HG02852 (cell line): ENCODE measurements around the gene NLGN4Y.

Experiments
- ATAC-seq: cut with Tn5 transposase; IDR thresholded peaks from one replicate; pipeline ENCODE4 v1.9.1; 2021; ENCODE audit warnings: mild to moderate bottlenecking, moderate library complexity; ENCODE audit not compliant: unreplicated experiment

NLGN4Y gene

DNA sequence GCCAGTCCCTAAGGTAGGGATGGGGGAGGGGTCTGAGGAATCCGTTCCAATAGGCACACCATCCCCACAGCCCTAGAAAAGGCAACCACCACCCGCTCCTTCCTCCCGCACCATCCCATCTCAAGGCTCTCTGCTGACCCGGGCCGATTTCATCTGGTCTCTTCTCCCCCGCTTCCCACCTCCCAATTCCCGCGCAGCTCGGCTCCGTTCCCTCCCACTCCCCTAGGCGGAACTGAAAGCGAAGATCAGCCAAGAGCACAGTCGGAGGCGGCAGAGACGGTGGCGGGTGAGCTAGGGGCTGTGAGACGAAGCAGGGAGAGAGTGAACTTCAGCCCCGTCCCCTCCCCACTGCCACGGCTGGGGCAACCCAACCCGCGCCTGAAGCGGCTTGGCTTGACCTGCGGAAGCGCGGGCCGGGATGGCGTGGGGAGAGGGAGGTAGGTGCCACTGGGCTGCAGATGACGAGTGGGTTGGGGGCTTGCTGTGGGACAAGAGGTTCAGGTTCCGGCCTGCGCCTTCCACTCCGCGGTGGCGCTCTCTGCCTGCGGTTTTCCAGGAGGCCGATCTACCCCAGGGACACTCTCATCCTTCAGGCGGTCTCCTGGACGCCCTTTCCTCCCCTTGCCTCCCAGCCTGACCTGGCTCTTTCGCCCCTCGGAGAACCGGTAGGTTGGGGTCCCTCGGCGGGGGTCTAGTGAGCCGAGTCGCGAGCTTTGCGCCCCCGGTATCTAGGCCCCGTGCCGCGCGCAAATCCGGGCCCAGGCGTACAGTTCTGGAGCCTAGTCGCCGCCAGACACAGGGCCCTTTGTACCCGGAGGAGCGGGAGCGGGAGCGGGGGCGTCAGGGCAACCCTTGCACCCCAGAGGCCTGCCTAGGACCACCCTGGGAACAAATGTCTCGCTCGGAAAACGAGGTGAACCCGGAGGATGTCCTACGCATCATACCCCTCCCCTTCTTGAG lies at the start of gene NLGN4Y:
Gene NLGN4Y, plus strand, starts transcription at position 258 of the 960 bp plus-strand sequence. CDS start 97,591 bp downstream, outside the sequence.
- no peak for ATAC-seq

GRCh38 chrY:14485935-14486334 lies 38.4 kb upstream of the NLGN4Y start:
- ATAC-seq = no peak

DNA sequence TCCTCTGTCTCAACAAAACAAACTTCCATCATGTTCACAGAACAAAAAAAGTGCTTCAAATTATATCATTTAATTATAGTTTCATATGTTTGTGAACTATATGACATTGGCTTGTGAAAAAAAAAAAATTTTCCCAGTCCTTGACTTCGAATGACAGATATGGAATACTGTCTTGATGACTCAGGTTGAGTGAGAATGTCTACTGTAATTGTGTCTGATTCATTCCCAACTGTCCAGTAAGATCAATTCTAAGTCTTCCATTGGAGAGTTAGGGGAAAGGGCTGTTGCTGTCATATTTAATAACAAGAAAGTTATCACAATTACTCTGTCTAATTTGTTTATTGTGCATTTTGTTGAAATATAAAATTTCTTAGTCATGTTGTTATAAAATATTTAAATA lies 34.1 kb upstream of the NLGN4Y start:
- ATAC-seq = no peak

DNA sequence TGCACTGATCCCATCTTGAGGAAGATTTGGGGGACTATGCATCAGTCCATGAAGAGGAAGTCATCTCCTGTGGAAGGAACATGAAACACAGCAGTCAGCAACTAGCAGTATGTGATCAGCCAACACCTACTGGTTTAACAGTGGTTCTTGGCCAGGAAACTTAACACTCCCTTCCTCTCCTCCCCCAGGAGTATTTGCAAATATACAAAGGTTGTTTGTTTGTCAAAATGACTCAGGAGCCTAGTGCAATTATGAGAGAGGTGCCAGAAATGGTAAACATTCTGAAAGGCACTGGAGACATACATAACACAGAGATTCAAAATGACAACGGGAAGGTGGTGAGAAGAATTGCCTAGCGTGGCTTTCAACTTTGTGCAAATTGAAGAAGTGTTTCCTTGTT lies 26.3 kb upstream of the NLGN4Y start:
- ATAC-seq = no peak

DNA sequence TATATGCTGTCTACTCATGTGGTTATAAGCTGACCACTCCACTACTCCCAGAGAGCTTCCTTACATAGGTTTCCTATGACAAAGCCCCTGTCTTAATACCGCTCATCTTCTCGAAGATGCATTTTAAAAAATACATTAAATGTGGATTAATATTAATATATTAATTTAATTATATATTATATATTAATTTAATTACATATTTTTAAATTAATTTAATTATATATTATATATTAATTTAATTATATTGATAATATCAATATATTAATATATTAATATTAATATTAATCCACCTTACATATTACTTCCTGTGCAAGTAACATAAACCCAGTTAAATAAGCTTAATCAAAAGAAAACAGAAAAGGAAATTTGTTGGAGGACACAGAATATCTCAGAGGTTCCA lies 19.7 kb upstream of the NLGN4Y start:
- no peak for ATAC-seq

- no peak for ATAC-seq
Measured at GRCh38 chrY:14522379-14522950, 1.9 kb upstream of the NLGN4Y start.

- no peak for ATAC-seq
Measured at GRCh38 chrY:14523491-14524271, 648 bp upstream of the NLGN4Y start.

DNA sequence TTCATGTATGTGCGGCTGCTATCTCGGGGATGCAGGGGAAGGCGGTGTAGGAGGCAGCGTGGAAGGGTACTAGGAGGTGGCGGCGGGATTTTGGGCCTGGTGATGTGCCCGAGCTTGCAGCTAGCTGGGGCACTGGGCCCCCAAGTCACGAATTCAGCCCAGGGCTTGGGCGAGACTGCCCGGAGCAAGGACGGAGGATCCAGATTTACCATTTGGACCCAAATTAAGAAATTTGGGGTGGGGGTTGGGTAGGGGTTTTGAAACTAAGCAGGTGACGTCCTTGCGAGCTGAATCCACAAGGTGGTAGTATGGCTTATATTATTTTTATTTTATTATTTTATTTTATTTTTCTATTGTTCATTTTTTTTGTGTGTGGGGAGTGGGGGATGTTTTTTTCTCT lies 986 bp downstream of the NLGN4Y start:
- ATAC-seq = no peak

DNA sequence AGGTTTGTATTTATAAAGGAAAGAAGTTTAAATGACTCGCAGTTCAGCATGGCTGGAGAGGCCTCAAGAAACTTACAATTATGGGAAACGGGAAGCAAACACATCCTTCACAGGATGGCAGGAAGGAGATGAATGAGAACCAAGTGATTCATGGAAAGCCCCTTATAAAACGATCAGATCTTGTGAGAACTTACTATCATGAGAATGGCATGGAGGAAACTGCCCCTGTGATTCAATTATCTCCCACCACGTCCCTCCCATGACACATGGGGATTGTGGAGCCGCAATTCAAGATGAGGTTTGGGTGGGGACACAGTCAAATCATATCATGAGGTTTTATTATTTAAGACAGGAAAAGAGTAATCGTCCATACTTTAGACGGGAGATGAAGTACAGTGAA lies 4.0 kb downstream of the NLGN4Y start:
- no peak for ATAC-seq

- ATAC-seq = no peak
Measured at GRCh38 chrY:14536703-14537102, 12.4 kb downstream of the NLGN4Y start.

DNA sequence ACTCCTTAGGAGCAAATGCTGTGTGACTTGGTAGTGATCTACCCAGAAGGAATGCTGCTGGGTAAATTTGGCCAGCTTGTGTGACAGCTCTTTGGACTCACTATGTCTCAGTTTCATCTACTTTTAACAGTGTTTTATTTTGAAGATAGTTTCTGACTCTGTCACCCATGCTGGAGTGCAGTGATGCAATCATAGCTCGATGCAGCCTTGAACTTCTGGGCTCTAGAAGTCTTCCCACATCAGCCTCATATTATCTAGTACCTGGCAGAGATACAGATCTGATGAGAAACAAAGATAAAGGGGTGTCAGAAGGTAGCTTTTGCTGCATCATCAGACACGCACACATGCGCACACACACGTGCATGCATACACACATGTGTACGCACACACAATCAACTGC lies 19.2 kb downstream of the NLGN4Y start:
- no peak for ATAC-seq

DNA sequence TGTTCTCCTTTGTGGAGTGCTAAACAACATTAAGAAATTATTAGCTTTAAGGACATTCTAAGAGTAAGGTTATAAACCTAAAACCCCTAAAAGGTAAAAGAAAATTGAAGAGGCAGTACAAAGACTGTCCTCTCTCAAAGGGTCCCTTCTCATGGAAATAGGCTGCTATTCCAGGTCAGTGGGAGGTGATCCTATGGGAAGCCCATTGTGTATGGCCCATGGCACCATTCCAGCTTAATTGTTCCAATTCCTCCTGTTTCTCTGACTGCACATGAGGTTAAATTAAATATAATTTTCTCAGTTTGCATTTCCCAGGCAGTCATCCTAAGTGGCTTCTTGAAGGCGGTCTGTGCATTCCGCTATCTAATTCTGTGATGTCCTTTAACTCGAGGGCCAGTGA lies 57.0 kb downstream of the NLGN4Y start:
- no peak for ATAC-seq

DNA sequence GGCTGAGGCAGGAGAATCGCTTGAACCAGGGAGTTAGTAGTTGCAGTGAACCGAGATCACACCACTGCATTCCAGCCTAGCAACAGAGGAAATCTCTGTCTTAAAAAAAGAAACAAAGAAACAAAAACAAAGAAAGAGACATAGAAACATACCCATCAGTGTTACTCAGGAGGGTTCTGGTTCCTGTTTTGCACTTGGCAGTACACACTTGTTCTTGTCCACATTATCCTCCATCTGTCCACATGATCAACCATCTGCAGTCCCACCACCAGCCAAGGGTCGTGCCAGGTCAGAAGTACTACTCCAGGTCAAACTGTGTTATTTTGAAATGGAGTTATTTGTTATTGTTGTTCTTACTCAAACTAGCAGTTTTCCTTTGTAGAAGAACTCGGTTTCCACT lies 62.4 kb downstream of the NLGN4Y start:
- ATAC-seq = no peak

GRCh38 chrY:14601372-14601771 lies 77.0 kb downstream of the NLGN4Y start:
- no peak for ATAC-seq

- ATAC-seq = no peak
Measured at GRCh38 chrY:14617625-14618024, 93.3 kb downstream of the NLGN4Y start.

DNA sequence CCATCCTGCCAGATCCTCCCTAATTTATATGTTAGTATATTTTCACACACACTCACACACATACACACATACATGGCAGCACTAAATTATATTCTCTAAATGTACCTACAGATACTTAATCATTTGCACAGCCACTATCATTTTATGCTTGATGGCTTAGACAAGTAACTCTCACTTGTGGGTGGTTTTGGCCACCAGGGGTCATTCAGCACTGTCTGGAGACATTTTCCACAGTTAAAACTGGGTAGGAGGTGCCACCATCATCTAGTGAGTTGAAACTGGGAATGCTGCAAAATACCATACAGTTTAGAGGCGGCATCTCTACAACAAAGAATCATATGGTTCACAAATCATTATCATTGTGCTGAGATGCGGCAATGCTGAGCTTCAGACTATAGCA lies 94.2 kb downstream of the NLGN4Y start:
- ATAC-seq = no peak

- ATAC-seq = no peak
Measured at GRCh38 chrY:14628208-14628607, 103.9 kb downstream of the NLGN4Y start.

GRCh38 chrY:14631676-14632075 lies 107.3 kb downstream of the NLGN4Y start:
- no peak for ATAC-seq

DNA sequence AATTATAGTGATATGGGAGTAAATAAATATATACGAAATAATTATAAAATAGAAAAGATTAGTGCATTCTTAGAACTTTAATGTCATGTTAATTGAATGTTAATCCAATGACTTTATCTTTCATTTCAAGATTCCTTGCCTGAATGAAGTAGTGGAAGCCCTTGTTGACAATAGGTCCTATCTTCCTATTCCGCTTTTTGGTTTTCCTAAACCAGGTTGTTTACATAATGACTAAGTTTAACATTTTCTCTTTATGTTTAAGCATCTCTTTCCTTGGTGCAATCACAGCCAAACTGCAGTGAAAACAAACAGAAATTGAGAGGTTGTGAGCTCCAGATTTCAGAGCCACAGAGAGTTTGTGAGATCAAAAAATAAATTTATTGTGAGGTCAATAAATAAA lies 109.4 kb downstream of the NLGN4Y start:
- ATAC-seq = no peak

DNA sequence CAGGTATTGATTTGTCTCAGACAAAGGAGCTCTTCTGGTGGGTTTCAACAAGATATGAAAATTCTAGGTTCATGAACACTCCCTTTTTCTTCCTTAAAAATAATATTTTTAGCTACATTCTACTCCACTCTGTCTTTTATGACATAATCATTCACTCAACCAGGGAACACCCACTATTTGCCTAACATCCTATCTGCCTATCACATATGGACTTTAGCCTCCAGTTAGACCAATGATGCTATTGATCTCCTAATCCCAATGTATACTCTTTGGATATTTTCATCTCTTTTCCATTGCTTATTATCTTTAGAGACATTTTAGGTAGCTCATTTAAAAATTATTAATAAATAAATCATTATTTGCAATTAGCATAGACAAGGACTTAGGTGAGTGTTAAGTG lies 110.6 kb downstream of the NLGN4Y start:
- no peak for ATAC-seq

DNA sequence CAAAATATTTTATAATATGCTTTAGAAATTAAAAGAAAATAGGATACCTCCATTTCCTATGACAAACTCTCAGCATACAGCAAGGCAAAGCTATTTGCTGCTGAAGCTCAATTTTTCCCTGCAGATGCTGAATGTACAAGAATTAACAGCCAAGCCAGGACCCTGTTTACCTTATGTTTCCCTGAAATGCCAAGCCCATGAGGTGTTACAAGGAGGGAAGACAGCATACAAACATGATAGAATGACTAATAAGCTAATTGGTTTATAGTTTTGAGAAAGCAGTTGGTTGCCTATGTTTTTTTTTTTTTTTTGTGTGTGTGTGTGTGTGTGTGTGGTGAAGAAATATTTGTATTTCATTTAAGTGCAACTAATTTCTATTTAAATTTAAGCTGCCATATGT lies 113.2 kb downstream of the NLGN4Y start:
- ATAC-seq = no peak

DNA sequence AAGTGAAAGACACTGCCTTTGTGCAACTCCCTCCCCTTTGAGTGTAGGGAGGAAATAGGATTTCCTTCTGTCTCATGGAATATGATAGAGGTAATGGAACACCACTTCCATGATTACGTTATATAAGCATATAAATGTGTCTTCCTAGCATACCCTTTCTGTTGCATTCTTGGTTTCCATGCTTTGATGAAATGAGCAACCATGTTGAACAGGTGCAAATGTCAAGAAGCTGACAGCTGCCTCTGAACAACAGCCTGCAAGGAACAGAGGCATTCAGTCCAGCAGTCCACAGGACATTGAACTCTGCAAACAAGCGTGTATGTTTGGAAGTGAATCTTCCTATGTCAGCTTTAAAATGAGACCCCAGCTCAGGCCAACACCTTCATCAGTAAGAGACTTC lies 117.5 kb downstream of the NLGN4Y start:
- ATAC-seq = no peak
